ENCODE results near the gene RACGAP1.

DNA sequence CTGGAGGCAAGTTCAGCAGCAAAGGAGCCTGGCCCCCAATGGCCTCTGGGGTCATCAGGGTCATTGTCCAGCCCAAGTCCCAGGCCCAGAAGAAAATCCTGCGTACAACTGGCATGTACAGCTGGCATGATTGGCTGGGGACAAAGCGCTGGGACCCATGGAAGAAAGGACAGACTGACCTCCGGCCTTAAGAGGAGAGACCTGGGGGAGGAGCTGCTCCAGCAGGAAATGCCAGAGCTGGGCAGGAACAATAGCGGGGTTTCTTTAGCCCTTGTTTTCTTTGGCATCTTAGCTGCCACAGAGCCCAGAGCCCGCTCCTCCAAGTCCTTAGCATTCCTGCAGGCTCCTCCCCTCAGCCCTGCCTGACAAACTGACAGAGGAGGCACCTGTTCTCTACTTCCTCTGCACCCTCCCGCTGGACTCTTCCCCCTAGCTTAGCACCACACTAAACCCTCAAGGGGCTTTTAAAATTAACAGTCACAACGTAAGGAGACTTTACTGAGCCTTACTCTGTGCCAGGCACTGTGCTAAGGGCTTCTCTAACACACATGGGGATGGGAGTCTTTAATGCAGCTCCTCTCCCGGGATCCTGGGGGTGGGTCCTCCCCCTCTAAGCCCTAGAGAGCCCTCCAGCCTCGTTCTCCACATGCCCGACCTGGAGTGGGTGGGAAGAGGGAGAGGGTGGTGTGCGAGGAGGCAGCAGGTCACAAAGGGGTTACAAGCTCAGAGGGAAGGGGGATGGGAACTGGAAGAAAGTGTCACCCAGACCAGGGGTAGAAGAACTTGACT is 65.4 kb downstream of the RACGAP1 start:
- TF ChIP-seq, protein P1, sequence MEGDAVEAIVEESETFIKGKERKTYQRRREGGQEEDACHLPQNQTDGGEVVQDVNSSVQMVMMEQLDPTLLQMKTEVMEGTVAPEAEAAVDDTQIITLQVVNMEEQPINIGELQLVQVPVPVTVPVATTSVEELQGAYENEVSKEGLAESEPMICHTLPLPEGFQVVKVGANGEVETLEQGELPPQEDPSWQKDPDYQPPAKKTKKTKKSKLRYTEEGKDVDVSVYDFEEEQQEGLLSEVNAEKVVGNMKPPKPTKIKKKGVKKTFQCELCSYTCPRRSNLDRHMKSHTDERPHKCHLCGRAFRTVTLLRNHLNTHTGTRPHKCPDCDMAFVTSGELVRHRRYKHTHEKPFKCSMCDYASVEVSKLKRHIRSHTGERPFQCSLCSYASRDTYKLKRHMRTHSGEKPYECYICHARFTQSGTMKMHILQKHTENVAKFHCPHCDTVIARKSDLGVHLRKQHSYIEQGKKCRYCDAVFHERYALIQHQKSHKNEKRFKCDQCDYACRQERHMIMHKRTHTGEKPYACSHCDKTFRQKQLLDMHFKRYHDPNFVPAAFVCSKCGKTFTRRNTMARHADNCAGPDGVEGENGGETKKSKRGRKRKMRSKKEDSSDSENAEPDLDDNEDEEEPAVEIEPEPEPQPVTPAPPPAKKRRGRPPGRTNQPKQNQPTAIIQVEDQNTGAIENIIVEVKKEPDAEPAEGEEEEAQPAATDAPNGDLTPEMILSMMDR (conservative IDR thresholded peaks at IDR 0.05): no peak
- no peak for TF ChIP-seq EZH2 (IDR thresholded peaks at IDR 0.05; ENCODE audit: low read depth)

Data from PC-9 (cell line).